Measurements from ENCODE around the gene IER3. TPM values are rescaled to one million over a fixed set of nuclear protein-coding genes. Genes with fewer than 3 reads are reported as not detected.
"Not testable (repeated sequence)": the region's sequence is repeated elsewhere in the genome, so short reads cannot be mapped to it uniquely, and the experiment has no call there.

IER3 gene
- total and polyA plus RNA-seq, 12 donors = 1.6 to 136 (median 43.1) TPM

DNA sequence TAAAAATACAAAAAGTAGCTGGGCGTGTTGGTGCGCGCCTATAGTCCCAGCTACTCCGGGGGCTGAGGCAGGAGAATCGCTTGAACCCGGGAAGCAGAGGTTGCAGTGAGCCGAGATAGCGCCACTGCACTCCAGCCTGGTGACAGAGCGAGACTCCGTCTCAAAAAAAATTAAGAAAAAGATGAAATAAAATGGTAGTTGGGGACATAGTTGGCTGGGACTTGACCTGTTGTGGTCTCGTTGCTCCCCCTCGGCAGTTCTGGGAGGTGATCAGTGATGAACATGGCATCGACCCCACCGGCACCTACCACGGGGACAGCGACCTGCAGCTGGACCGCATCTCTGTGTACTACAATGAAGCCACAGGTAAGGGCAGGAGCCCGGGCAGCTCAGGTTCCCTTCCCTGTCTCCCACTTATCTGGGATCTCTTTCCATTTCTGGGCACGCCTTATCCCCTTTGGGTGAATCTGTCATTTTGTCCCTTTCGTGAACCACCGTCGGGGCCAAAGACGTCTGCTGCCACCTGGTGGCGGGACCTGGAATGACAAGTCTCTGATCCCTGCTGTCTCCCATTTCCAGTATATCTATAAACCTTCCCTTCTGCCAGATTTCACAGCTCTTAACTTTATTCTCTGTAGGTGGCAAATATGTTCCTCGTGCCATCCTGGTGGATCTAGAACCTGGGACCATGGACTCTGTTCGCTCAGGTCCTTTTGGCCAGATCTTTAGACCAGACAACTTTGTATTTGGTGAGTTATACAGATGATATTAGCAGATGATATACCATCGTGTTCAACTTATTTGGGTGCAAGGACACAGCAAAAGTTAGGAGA, 21.9 kb downstream of the IER3 start:
- Histone ChIP-seq H3K36me3 (replicated peaks in 1 of 2) (peaks cover 0 to 51% of the 10 kb centered on the region in 2 donors), H3K9me3 (replicated peaks in 1 of 3) (no peaks in the 10 kb centered on the region), H3K27ac (peak overlapping the region in 4 of 5 donors; percentile 89 to 99 (median 94)), H3K27me3 (no peaks in the 10 kb centered on the region), H3K4me1 (replicated peaks in 1 of 2) (peaks cover 16 to 56% of the 10 kb centered on the region in 2 donors), H3K4me3 (peak overlapping the region in 2 of 4 donors; percentile 57 to 93)
- peak; percentile 75 to 96 (median 87) for DNase-seq
- peak in 1 of 2 donors; percentile 24 for TF ChIP-seq POLR2A (IDR thresholded peaks at IDR 0.05)
- TF ChIP-seq, protein P1, sequence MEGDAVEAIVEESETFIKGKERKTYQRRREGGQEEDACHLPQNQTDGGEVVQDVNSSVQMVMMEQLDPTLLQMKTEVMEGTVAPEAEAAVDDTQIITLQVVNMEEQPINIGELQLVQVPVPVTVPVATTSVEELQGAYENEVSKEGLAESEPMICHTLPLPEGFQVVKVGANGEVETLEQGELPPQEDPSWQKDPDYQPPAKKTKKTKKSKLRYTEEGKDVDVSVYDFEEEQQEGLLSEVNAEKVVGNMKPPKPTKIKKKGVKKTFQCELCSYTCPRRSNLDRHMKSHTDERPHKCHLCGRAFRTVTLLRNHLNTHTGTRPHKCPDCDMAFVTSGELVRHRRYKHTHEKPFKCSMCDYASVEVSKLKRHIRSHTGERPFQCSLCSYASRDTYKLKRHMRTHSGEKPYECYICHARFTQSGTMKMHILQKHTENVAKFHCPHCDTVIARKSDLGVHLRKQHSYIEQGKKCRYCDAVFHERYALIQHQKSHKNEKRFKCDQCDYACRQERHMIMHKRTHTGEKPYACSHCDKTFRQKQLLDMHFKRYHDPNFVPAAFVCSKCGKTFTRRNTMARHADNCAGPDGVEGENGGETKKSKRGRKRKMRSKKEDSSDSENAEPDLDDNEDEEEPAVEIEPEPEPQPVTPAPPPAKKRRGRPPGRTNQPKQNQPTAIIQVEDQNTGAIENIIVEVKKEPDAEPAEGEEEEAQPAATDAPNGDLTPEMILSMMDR (IDR thresholded peaks at IDR 0.05) = peak; percentile 98 to 99 (median 99)
- intact Hi-C loops (cut with DNase I) = loop anchor here (1.0 to 2.0 kb wide), 2 partner anchors 42 to 43 kb away; no protein-coding TSS in a partner anchor
- 12 to 14% (median 12%) methylated on average over 25 to 27 of the region's 27 CpGs for WGBS, 4 donors

DNA sequence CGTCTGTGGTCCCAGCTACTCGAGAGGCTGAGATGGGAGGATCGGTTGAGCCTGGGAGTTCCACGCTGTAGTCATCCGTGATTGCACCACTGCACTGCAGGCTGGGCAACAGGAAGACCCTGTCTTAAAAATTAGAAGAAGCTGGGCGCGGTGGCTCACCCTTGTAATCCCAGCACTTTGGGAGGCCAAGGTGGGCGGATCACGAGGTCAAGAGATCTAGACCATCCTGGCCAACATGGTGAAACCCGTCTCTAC, 22.4 kb downstream of the IER3 start:
- peak in 6 of 7 donors; percentile 48 to 79 (median 56) for DNase-seq
- Histone ChIP-seq H3K4me1 (replicated peaks in 1 of 2) (peaks cover 16 to 56% of the 10 kb centered on the region in 2 donors), H3K27ac (peak overlapping the region in 4 of 5 donors; percentile 89 to 99 (median 94)), H3K4me3 (peak overlapping the region in 3 of 4 donors; percentile 16 to 93 (median 57)), H3K36me3 (replicated peaks in 1 of 2) (peaks cover 0 to 46% of the 10 kb centered on the region in 2 donors)
- intact Hi-C loops (cut with DNase I) = loop anchor here (1.0 to 2.0 kb wide), 2 partner anchors 41 to 43 kb away; no protein-coding TSS in a partner anchor
- H3K9me3 ChIP-seq (replicated peaks in 1 of 3); H3K27me3 ChIP-seq: not testable (repeated sequence)
- WGBS, 4 donors = 0 to 11% (median 5%) methylated on average over 6 to 10 of the region's 10 CpGs

DNA sequence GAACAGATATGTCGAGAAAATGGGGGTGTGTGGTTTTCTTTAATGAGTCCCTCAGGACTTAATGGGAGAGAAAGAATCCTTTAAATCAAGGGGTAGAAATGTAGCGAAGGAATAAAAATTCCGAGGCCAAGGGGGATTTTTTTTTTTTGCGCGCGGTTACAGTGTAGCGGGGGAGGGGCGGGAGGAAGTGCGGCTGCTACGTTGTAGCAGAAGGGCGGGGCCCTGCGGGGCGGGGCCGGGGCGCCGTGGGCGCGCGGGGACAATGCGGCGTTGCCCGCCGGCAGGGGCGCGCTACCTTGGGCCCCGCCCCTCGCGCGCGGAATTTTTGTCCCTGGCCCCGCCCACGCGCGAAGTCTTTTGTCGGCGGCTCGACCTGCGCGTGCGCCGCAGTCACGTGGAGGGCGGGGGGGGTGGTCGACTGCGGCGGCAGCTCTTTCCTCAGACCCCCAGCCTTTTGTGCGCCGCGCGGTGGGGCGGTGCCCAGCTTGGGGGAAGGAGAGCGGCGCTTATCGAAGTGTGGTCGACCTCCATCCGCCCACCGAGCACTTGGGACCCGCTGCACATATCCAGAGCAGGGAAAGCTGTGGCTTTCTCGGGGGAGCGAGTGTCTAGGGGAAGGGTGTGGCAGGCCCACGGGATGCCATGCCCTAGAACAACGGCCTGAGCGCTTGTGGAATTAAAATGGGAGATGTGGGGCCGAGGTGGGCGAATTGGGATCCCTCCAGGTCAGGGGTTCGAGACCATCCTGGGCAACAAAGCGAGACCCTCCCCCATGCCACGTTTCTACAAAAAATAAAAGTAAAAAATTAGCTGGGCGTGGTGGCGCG, 22.9 kb downstream of the IER3 start:
- DNase-seq = peak; percentile 91 to 95 (median 94)
- Histone ChIP-seq H3K9me3 (replicated peaks in 1 of 3) (no peaks in the 10 kb centered on the region), H3K4me3 (peak overlapping the region in 3 of 4 donors; percentile 16 to 93 (median 67)), H3K36me3 (replicated peaks in 1 of 2) (peaks cover 0 to 41% of the 10 kb centered on the region in 2 donors), H3K27ac (peak overlapping the region; percentile 89 to 99 (median 94)), H3K27me3 (no peaks in the 10 kb centered on the region), H3K4me1 (replicated peaks in 1 of 2) (peaks cover 16 to 60% of the 10 kb centered on the region in 2 donors)
- 1 to 2% (median 2%) methylated on average over 22 to 71 of the region's 71 CpGs for WGBS, 4 donors
- TF ChIP-seq, protein P1 (IDR thresholded peaks at IDR 0.05) = peak in 3 of 6 experiments; percentile 50 to 62 (median 51)
- peak in 1 of 2 donors; percentile 59 for TF ChIP-seq POLR2A (IDR thresholded peaks at IDR 0.05)
- intact Hi-C loops (cut with DNase I) = loop anchor here (1.0 to 2.0 kb wide), 3 partner anchors 35 to 42 kb away; partner anchors contain the start of gene PPP1R18 (in 2 of the 2)

DNA sequence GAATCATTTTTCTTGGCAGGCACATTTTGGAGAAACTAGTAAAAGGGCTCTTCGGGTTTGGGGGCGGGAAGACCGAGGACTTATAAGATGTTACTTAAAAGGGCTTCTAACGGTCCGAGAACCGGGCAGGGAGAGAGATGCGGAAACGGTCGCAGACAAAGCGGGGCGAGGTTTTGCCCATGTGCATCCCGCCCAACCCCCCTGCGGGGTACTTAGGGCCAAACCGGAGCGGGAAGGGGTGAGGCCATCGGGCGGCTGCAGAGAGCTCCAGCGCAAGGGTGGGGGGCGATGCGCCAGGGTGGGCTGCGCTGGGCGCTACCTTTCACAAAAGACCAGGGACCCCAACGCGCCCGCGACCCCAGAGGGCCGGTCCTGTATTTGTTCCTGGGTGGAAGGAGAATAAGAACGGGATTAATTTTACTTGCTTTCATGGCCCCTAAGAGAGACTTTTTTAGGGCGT, 23.6 kb downstream of the IER3 start:
- 0 to 1% (median 0%) methylated on average over 19 to 29 of the region's 29 CpGs for WGBS, 4 donors
- TF ChIP-seq, protein P1 (IDR thresholded peaks at IDR 0.05) = no peak
- TF ChIP-seq POLR2A (IDR thresholded peaks at IDR 0.05) = no peak
- Histone ChIP-seq H3K4me3 (peak overlapping the region; percentile 33 to 97 (median 80)), H3K4me1 (replicated peaks in 1 of 2) (peaks cover 16 to 62% of the 10 kb centered on the region in 2 donors), H3K36me3 (replicated peaks in 1 of 2) (peaks cover 0 to 35% of the 10 kb centered on the region in 2 donors), H3K9me3 (replicated peaks in 1 of 3) (no peaks in the 10 kb centered on the region), H3K27ac (peak overlapping the region; percentile 89 to 99 (median 94)), H3K27me3 (no peaks in the 10 kb centered on the region)
- peak; percentile 75 to 89 (median 83) for DNase-seq
- intact Hi-C loops (cut with DNase I) = loop anchor here (2.0 kb wide), 1 partner anchor 34 kb away; the partner anchor contains the start of gene PPP1R18 (in 2 of the 2)
